Colonic mucosa (tissue), 4 donors: ENCODE data around the gene TMEM167B. TPM values are rescaled to one million over a fixed set of nuclear protein-coding genes. Genes with fewer than 3 reads are reported as not detected.

Experiments
- DNase-seq: peaks from one replicate; pipeline ENCODE4 v3.0.0-alpha.2; 2020
- H3K27ac ChIP-seq: fragments of 200-600 bp; one replicate; pipeline ENCODE4 v1.8.0; 2021
- H3K27me3 ChIP-seq: fragments of 200-600 bp; one replicate; pipeline ENCODE4 v1.8.0; 2021
- H3K36me3 ChIP-seq: fragments of 200-600 bp; one replicate; pipeline ENCODE4 v1.8.0; 2021
- H3K4me1 ChIP-seq: fragments of 200-600 bp; one replicate; pipeline ENCODE4 v1.8.0; 2021; ENCODE audit warnings: mild to moderate bottlenecking
- H3K4me3 ChIP-seq: fragments of 200-600 bp; one replicate; pipeline ENCODE4 v1.8.0; 2021
- H3K9ac ChIP-seq, 2 donors: one replicate each; pipeline ENCODE4 v1.7.0; 2013; ENCODE audit warnings: control low read depth in 2 of 2, low read depth in 2 of 2, low read length in 2 of 2
- H3K9me3 ChIP-seq: fragments of 200-600 bp; one replicate; pipeline ENCODE4 v1.8.0; 2021
- intact Hi-C: fragments of 100-400 bp; cut with DNase I; formaldehyde crosslinking; loops from one replicate; pipeline ENCODE4 v1.14.1; 2022
- total RNA-seq, 2 donors: library from RNA; stranded (reverse); fragmentation: NEBNext Ultra II Directional in 1 of 2; extraction: Animal tissue kit (Norgen Biotek cat#: 25700) in 1 of 2; gene quantifications; one replicate each; pipeline ENCODE4 v1.2.1, GENCODE V29; 2021
- TF ChIP-seq, protein P1 (sequence below): fragments of 200-600 bp; IDR thresholded peaks from one replicate; pipeline ENCODE4 v1.8.0; 2022; ENCODE audit warnings: antibody characterized with exemption, mild to moderate bottlenecking
- donor health status: healthy.
- donor health status: DM: no; HTN: no; CAD: no.
- donor health status: DM: no; HTN: no; CAD: no.

TMEM167B gene
- total RNA-seq, 2 donors from 2014 or later = 26.0 to 53.6 TPM

DNA sequence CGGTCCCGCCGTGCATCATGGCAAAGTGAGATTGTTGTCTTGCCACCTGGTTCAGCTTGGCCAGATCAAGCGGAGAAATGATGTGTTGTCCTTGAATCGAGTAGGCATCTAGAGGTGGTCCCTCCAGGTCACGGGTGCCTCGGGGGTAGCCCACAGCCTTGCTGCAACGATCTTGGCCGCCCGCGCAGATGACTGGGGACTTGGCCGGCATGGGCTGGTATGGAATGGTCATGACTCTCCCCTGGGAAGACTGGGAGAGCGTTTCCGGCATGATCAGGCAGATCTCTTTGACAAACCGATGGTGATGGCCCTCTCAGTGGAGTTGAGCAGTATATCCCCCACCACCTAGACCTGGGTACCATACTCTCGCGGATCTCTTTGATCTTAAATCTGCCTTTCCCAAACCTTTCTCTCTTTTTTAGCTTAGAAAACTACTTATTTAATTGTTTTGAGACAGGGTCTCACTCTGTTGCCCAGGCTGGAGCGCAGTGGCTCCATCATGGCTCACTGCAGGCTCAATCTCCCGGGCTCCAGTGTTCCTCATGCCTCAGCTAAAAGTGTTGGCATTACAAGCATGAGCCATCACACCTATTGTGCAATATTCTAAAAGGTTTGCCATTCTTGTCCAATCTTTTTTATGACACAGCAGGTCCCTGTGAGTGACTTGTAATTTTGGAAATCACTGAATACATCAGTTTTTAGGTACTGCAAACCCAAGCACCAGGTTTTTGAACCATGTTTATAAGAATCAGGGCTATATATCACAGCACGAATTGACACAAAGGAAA, 14.0 kb downstream of the TMEM167B start:
- Histone ChIP-seq H3K27ac (no peak overlapping the region), H3K4me1 (no peaks in the 10 kb centered on the region), H3K9me3 (no peaks in the 10 kb centered on the region), H3K9ac (no peak overlapping the region), H3K4me3 (no peak overlapping the region), H3K36me3 (no peaks in the 10 kb centered on the region), H3K27me3 (no peaks in the 10 kb centered on the region)
- TF ChIP-seq, protein P1, sequence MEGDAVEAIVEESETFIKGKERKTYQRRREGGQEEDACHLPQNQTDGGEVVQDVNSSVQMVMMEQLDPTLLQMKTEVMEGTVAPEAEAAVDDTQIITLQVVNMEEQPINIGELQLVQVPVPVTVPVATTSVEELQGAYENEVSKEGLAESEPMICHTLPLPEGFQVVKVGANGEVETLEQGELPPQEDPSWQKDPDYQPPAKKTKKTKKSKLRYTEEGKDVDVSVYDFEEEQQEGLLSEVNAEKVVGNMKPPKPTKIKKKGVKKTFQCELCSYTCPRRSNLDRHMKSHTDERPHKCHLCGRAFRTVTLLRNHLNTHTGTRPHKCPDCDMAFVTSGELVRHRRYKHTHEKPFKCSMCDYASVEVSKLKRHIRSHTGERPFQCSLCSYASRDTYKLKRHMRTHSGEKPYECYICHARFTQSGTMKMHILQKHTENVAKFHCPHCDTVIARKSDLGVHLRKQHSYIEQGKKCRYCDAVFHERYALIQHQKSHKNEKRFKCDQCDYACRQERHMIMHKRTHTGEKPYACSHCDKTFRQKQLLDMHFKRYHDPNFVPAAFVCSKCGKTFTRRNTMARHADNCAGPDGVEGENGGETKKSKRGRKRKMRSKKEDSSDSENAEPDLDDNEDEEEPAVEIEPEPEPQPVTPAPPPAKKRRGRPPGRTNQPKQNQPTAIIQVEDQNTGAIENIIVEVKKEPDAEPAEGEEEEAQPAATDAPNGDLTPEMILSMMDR = no peak
- intact Hi-C loops = no loop called here
- no peak for DNase-seq

DNA sequence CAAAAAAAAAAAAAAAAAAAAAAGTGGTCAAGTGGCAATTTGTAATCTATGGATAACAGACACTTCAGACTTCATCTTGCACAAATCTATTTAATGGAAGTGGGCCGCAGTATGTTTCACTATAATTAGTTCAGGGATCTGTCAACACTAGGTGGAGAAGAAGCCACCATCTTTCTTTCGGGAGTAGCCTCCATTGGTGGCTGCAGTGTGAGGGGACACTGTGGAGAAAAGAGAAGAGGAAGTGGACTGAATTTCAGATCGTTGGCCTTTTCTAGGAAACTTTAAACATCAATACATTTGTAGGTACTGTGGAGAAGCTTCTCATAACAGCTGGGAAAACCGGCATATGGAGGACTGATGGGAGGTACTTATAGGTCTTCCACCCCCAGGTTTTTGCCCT, 15.3 kb downstream of the TMEM167B start:
- no peaks in the 10 kb centered on the region for H3K27me3 ChIP-seq
- no peak overlapping the region for H3K4me3 ChIP-seq
- no peaks in the 10 kb centered on the region for H3K36me3 ChIP-seq
- no peaks in the 10 kb centered on the region for H3K4me1 ChIP-seq
- intact Hi-C loops = no loop called here
- no peaks in the 10 kb centered on the region for H3K9me3 ChIP-seq
- no peak overlapping the region for H3K27ac ChIP-seq
- no peak for DNase-seq
- no peak overlapping the region for H3K9ac ChIP-seq
- TF ChIP-seq, protein P1 = no peak

DNA sequence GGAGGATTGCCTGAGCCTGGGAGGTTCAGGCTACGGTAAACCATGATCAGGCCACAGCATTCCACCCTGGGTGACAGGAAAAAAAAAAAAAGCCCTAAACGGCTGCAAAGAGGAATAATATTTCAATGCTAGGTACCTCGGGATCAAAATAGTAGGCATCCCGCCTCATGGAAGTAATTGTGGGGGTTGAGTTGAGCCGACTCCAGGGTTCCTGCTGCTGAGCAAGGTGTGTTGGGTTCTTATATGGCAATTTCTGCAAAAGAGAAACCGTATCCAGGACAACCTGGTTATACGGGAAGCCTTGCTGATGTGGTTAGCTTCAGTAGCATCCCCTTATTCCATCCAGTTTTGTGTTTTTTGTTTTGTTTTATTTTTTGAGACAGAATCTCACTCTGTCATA, 17.2 kb downstream of the TMEM167B start:
- no peak for DNase-seq
- H3K4me3 ChIP-seq = no peak overlapping the region
- no peak overlapping the region for H3K9ac ChIP-seq
- H3K9me3 ChIP-seq = no peaks in the 10 kb centered on the region
- H3K27me3 ChIP-seq = no peaks in the 10 kb centered on the region
- H3K36me3 ChIP-seq = no peaks in the 10 kb centered on the region
- TF ChIP-seq, protein P1 = no peak
- no peak overlapping the region for H3K27ac ChIP-seq
- peaks cover 4% of the 10 kb centered on the region for H3K4me1 ChIP-seq
- intact Hi-C loops = no loop called here

DNA sequence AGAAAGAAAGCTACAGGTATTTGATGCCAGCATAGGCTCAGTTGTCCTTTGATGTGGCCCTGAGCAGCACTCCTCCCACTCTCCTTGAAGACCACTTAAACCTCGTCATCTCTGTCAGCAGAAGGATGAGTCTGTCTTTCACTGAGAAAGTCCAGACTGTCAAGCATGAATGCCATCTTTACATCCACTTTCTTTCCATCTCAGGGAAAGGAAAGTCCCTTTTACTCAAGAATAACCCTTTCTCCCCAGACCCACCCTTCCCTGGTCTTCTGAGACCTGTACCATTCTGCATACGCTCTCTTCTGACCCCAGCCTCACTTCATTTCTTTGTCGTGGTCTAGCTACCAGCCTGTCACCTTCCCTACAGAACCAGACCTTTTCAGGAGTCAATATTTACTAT, 19.3 kb downstream of the TMEM167B start:
- H3K9me3 ChIP-seq = no peaks in the 10 kb centered on the region
- no peaks in the 10 kb centered on the region for H3K27me3 ChIP-seq
- H3K4me1 ChIP-seq = peaks cover 7% of the 10 kb centered on the region
- H3K4me3 ChIP-seq = no peak overlapping the region
- H3K36me3 ChIP-seq = no peaks in the 10 kb centered on the region
- H3K9ac ChIP-seq = no peak overlapping the region
- no peak for DNase-seq
- TF ChIP-seq, protein P1 = no peak
- no peak overlapping the region for H3K27ac ChIP-seq
- intact Hi-C loops = loop anchor here (5.0 kb wide), 1 partner anchor 82 kb away; no protein-coding TSS in a partner anchor

DNA sequence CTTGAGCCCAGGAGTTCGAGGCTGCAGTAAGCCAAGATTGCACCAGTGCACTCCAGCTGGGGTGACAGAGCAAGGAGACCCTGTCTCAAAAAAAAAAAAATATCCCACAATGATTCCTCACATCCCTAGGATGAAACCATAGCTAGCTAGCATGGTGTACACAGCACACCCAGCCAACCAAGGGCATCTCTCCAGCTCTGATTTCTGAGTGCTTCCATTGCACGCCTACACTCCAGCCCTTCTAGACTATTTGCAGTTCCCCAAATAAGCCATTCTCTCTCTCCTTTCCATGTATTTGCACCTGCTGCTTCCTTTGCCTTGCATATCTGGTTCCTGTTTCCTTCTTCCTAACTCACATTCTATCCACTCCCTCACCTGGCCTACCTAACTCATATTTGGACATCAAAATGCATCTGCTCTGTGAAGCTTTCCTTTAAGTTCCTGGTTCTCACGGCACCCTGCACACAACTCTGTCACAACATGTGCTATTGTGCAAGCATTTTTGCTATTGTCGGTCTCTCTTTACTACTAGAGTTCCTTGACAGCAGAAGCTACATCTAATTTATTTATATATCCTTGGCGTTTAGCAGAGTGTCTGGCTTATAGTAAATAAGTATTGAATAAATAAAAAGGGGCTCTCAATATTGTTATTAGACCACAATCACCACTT, 21.0 kb downstream of the TMEM167B start:
- DNase-seq = no peak
- Histone ChIP-seq H3K9ac (no peak overlapping the region), H3K27me3 (no peaks in the 10 kb centered on the region), H3K4me1 (peaks cover 7% of the 10 kb centered on the region), H3K9me3 (no peaks in the 10 kb centered on the region), H3K36me3 (no peaks in the 10 kb centered on the region), H3K4me3 (no peak overlapping the region), H3K27ac (no peak overlapping the region)
- TF ChIP-seq, protein P1 = no peak
- intact Hi-C loops = loop anchor here (5.0 kb wide), 1 partner anchor 81 kb away; no protein-coding TSS in a partner anchor
